ENCODE measurements around the gene KPNA6.
"Not testable (repeated sequence)": the region's sequence is repeated elsewhere in the genome, so short reads cannot be mapped to it uniquely, and the experiment has no call there.

The KPNA6 gene

DNA sequence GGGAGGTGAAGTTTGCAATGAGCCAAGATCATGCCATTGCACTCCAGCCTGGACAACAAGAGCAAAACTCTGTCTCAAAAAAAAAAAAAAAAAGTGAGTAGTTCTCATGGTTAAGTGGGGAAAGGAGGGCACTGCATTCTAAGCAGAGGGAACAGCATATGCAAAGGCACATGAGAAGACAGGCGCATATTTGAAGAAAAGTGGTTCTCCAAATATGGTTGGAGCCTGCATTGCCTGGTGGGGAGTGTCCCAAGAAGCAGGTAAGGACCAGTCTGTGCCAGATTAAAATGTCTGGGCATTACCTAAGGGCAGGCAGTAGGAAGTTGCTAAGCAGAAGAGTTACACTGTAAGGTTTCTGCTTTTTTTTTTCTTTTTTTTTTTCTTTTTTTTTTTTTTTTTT lies 2.5 kb upstream of the KPNA6 start:
- no peak overlapping the region for H3K4me3 ChIP-seq (ENCODE audit: low read depth, low read length)
- TF ChIP-seq CTCF (IDR thresholded peaks at IDR 0.05; ENCODE audit: low read depth, low read length): no peak

- H3K4me3 ChIP-seq (ENCODE audit: low read depth, low read length): no peak overlapping the region
- TF ChIP-seq CTCF (IDR thresholded peaks at IDR 0.05; ENCODE audit: low read depth, low read length): no peak
These were observed 1.1 kb upstream of the KPNA6 start for GRCh38 chr1:32106663-32107275.

- TF ChIP-seq CTCF (IDR thresholded peaks at IDR 0.05; ENCODE audit: low read depth, low read length): no peak
These were observed 3.3 kb downstream of the KPNA6 start for GRCh38 chr1:32111040-32111623.

GRCh38 chr1:32111789-32112188 lies 3.9 kb downstream of the KPNA6 start:
- H3K4me3 ChIP-seq (ENCODE audit: low read depth, low read length): no peak overlapping the region
- no peak for TF ChIP-seq CTCF (IDR thresholded peaks at IDR 0.05; ENCODE audit: low read depth, low read length)

More at GRCh38 chr1:32111040-32111623, 3.3 kb downstream of the KPNA6 start:
- H3K4me3 ChIP-seq (ENCODE audit: low read depth, low read length): no peak overlapping the region

- H3K4me3 ChIP-seq (ENCODE audit: low read depth, low read length): no peak overlapping the region
- TF ChIP-seq CTCF (IDR thresholded peaks at IDR 0.05; ENCODE audit: low read depth, low read length): no peak
These were observed 5.0 kb downstream of the KPNA6 start for GRCh38 chr1:32112806-32113375.

DNA sequence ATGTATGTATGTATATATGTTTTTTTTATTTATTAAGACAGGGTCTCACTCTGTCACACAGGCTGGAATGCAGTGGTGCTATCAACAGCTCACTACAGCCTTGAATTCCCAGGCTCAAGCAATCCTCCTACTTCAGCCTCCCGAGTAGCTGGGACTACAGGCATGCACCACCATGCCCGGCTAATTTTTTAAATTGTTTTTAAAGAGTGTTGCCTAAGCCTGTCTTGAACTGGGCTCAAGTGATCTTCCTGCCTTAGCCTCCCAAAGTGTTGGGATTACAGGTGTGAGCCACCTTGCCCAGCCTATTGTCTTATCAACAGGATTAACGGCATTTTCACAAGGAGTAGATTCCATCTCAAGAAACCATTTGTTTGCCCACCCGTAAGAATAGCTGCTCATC lies 5.6 kb downstream of the KPNA6 start:
- H3K4me3 ChIP-seq (ENCODE audit: low read depth, low read length): not testable (repeated sequence)

GRCh38 chr1:32114420-32114819 lies 6.6 kb downstream of the KPNA6 start:
- H3K4me3 ChIP-seq (ENCODE audit: low read depth, low read length): no peak overlapping the region
- TF ChIP-seq CTCF (IDR thresholded peaks at IDR 0.05; ENCODE audit: low read depth, low read length): no peak

Measured in WI38 (cell line).